HCT116 (cell line): ENCODE data around the gene NT5C1B. TPM values are rescaled to one million over a fixed set of nuclear protein-coding genes. Genes with fewer than 3 reads are reported as not detected.

ENCODE experiments used
- ATAC-seq: fragments of 200-7000 bp; cut with Tn5 transposase; 2 replicates; pipeline ENCODE4 v1.9.1; 2020; ENCODE audit warnings: mild to moderate bottlenecking, moderate library complexity
- BruUV-seq: library from RNA; stranded (reverse); fragments of 400-500 nt; replicated peaks from 2 replicates; lab custom pipeline; 2021; lab: Mats Ljungman, UMichigan
- CTCF ChIA-PET: fragments of 300-600 bp; sonication (Branson Sonifier 250); formaldehyde crosslinking; loops from one replicate; lab custom pipeline; 2021; ENCODE audit warnings: antibody characterized with exemption; lab: Charles Lee
- POLR2A ChIA-PET: fragments of 300-600, 350-600 bp; sonication (Branson Sonifier 250); formaldehyde crosslinking; loops from one replicate; lab custom pipeline; 2021; ENCODE audit warnings: antibody characterized with exemption; lab: Charles Lee
- RAD21 ChIA-PET, 2 experiments: fragments of 300-600 bp; sonication (Branson Sonifier 250); formaldehyde crosslinking; loops; one replicate each; lab custom pipeline; 2023; ENCODE audit warnings: low total read pairs in 2 of 2; ENCODE audit not compliant: uncharacterized antibody in 2 of 2, unreplicated experiment in 2 of 2, low non-redundant PET in 1 of 2; lab: Charles Lee
- DNase-seq: peaks from one replicate; pipeline ENCODE4 v3.0.0-alpha.2; 2010; ENCODE audit warnings: low read depth, low spot score
- H2AFZ ChIP-seq: fragments of 200-600 bp; shearing (Covaris generic), sonication (generic); 2 replicates; pipeline ENCODE4 v1.6.1; 2017; ENCODE audit warnings: low read depth, mixed run types, mixed read lengths, antibody characterized with exemption, low read length; ENCODE audit not compliant: poor library complexity, severe bottlenecking
- H3K27ac ChIP-seq: 2 replicates; pipeline ENCODE4 v1.5.1; 2012; ENCODE audit warnings: low read depth, low read length
- H3K27me3 ChIP-seq: fragments of 200-600 bp; sonication (generic); 2 replicates; pipeline ENCODE4 v1.6.1; 2016; ENCODE audit warnings: mixed run types, low read length, mixed read lengths; ENCODE audit not compliant: insufficient read depth
- H3K36me3 ChIP-seq, 2 experiments: fragments of 200-500 bp in 1 of 2; fragments of 200-600 bp in 1 of 2; sonication (Bioruptor generic) in 1 of 2; sonication (generic) in 1 of 2; 2 replicates each; pipeline versions ENCODE4 v1.5.1 to v1.6.1; 2014 to 2016; ENCODE audit warnings: low read length in 2 of 2, inconsistent platforms in 1 of 2, mixed read lengths in 1 of 2, mixed run types in 1 of 2; ENCODE audit not compliant: insufficient read depth in 2 of 2, control insufficient read depth in 1 of 2
- H3K4me1 ChIP-seq, 2 experiments: fragments of 200-600 bp in 1 of 2; sonication (generic) in 1 of 2; 2 replicates each; pipeline versions ENCODE4 v1.5.1 to v1.6.1; 2012 to 2017; ENCODE audit warnings: low read length in 2 of 2, inconsistent platforms in 1 of 2, mild to moderate bottlenecking in 1 of 2, mixed read lengths in 1 of 2, mixed run types in 1 of 2, moderate library complexity in 1 of 2; ENCODE audit not compliant: insufficient read depth in 2 of 2, control insufficient read depth in 1 of 2
- H3K4me2 ChIP-seq: fragments of 200-600 bp; sonication (generic); 2 replicates; pipeline ENCODE4 v1.6.1; 2017; ENCODE audit warnings: mixed run types, low read length, mixed read lengths
- H3K4me3 ChIP-seq, 2 experiments: fragments of 200-600 bp in 1 of 2; sonication (generic) in 1 of 2; replicated peaks in 1 of 2; 2 replicates each; pipeline ENCODE4 v1.5.1; 2011 to 2016; ENCODE audit warnings: low read length in 2 of 2, control low read depth in 1 of 2, low read depth in 1 of 2, mild to moderate bottlenecking in 1 of 2, mixed read lengths in 1 of 2, mixed run types in 1 of 2
- H3K79me2 ChIP-seq: fragments of 200-600 bp; sonication (generic); 2 replicates; pipeline ENCODE4 v1.6.1; 2017; ENCODE audit warnings: mild to moderate bottlenecking, mixed run types, low read length, moderate library complexity, mixed read lengths; ENCODE audit not compliant: insufficient read depth
- H3K9ac ChIP-seq: fragments of 200-600 bp; sonication (generic); 2 replicates; pipeline ENCODE4 v1.6.1; 2016; ENCODE audit warnings: low read length, mixed read lengths
- H3K9me2 ChIP-seq: fragments of 200-600 bp; sonication (generic), shearing (Covaris generic); 2 replicates; pipeline ENCODE4 v1.6.1; 2017; ENCODE audit warnings: mixed run types, mild to moderate bottlenecking, moderate library complexity; ENCODE audit not compliant: insufficient read depth
- H3K9me3 ChIP-seq, 2 experiments: fragments of 200-500 bp in 1 of 2; fragments of 200-600 bp in 1 of 2; sonication (Bioruptor generic) in 1 of 2; sonication (generic) in 1 of 2; 2 replicates each; pipeline ENCODE4 v1.6.1; 2014 to 2017; ENCODE audit warnings: low read length in 2 of 2, mixed read lengths in 2 of 2, inconsistent platforms in 1 of 2, low read depth in 1 of 2, mild to moderate bottlenecking in 1 of 2, mixed run types in 1 of 2, moderate library complexity in 1 of 2; ENCODE audit not compliant: control insufficient read depth in 1 of 2, insufficient read depth in 1 of 2
- H4K20me1 ChIP-seq: fragments of 200-600 bp; sonication (generic), shearing (Covaris generic); 2 replicates; pipeline ENCODE4 v1.6.1; 2017; ENCODE audit warnings: mixed run types, mild to moderate bottlenecking, moderate library complexity; ENCODE audit not compliant: insufficient read depth
- ATF3 ChIP-seq: IDR thresholded peaks from 2 replicates; pipeline ENCODE4 v1.6.1; 2012
- CBX3 ChIP-seq: IDR thresholded peaks from 2 replicates; pipeline ENCODE4 v1.6.1; 2012; ENCODE audit warnings: low read depth
- CEBPB ChIP-seq: IDR thresholded peaks from 2 replicates; pipeline ENCODE4 v1.6.1; 2012; ENCODE audit warnings: low read depth
- EGR1 ChIP-seq: IDR thresholded peaks from 2 replicates; pipeline ENCODE4 v1.6.1; 2012; ENCODE audit warnings: low read depth
- ELF1 ChIP-seq: IDR thresholded peaks from 2 replicates; pipeline ENCODE4 v1.6.1; 2012; ENCODE audit warnings: low read depth, borderline replicate concordance
- EZH2 ChIP-seq: fragments of 200-600 bp; sonication (generic); IDR thresholded peaks from 2 replicates; pipeline ENCODE4 v1.6.1; 2017; ENCODE audit warnings: antibody characterized with exemption, mixed run types
- EZH2phosphoT487 ChIP-seq: fragments of 200-600 bp; IDR thresholded peaks from 2 replicates; pipeline ENCODE4 v1.6.1; 2018; ENCODE audit warnings: antibody characterized with exemption, borderline replicate concordance
- JUND ChIP-seq: IDR thresholded peaks from 2 replicates; pipeline ENCODE4 v1.6.1; 2012
- MAX ChIP-seq: IDR thresholded peaks from 2 replicates; pipeline ENCODE4 v1.6.1; 2012
- REST ChIP-seq: IDR thresholded peaks from 2 replicates; pipeline ENCODE4 v1.6.1; 2012; ENCODE audit warnings: low read depth
- SIN3A ChIP-seq: IDR thresholded peaks from 2 replicates; pipeline ENCODE4 v1.6.1; 2012; ENCODE audit warnings: low read depth
- SRF ChIP-seq: IDR thresholded peaks from 2 replicates; pipeline ENCODE4 v1.6.1; 2012; ENCODE audit warnings: low read depth
- TCF7L2 ChIP-seq: IDR thresholded peaks from 2 replicates; pipeline ENCODE4 v1.7.0; 2011; ENCODE audit warnings: borderline replicate concordance, inconsistent platforms; ENCODE audit not compliant: insufficient read depth, insufficient read length; ENCODE audit errors: extremely low read depth
- YY1 ChIP-seq: IDR thresholded peaks from 2 replicates; pipeline ENCODE4 v1.6.1; 2011; ENCODE audit warnings: low read length, low read depth, moderate library complexity, mild to moderate bottlenecking; ENCODE audit not compliant: insufficient replicate concordance; ENCODE audit errors: extremely low read depth
- ZFX ChIP-seq: fragments of 450-650 bp; IDR thresholded peaks from 2 replicates; pipeline ENCODE4 v1.6.1; 2017
- ZNF274 ChIP-seq: fragments of 200-500 bp; sonication (Bioruptor generic); IDR thresholded peaks from 2 replicates; pipeline ENCODE4 v1.6.1; 2014; ENCODE audit warnings: mild to moderate bottlenecking, low read depth, low read length, inconsistent platforms
- intact Hi-C: fragments of 100-400 bp; cut with micrococcal nuclease; formaldehyde crosslinking; loops from 2 replicates; pipeline ENCODE4 v1.10.0; 2022
- total RNA-seq: library from RNA; stranded (reverse); gene quantifications from one replicate; pipeline ENCODE4 v1.2.1, GENCODE V29; 2021; ENCODE audit not compliant: unreplicated experiment

NT5C1B gene
- total RNA-seq, 1 experiment from 2014 or later = not detected

- TF ChIP-seq MAX (no peak), ELF1 (no peak)
Observed at GRCh38 chr2:18557121-18557520, 32.2 kb downstream of the NT5C1B start (continued).

GRCh38 chr2:18552351-18553077 is 36.9 kb downstream of the NT5C1B start:
- ATAC-seq = no peak
- ChIA-PET CTCF (no interaction called here), RAD21 (no interaction called here), POLR2A (no interaction called here)
- no peaks in the 10 kb centered on the region for H4K20me1 ChIP-seq
- H3K36me3 ChIP-seq = peaks cover 0 to 4% of the 10 kb centered on the region in 2 experiments; a peak in 1 of 4 replicates
- H2AFZ ChIP-seq = no peak overlapping the region
- H3K4me3 ChIP-seq = no peak overlapping the region
- no peak overlapping the region for H3K27ac ChIP-seq
- H3K4me1 ChIP-seq = no peaks in the 10 kb centered on the region
- H3K9me2 ChIP-seq = no peaks in the 10 kb centered on the region
- DNase-seq = no peak
- intact Hi-C loops = no loop called here
- no peak overlapping the region for H3K9ac ChIP-seq
- no peaks in the 10 kb centered on the region for H3K9me3 ChIP-seq
- no peaks in the 10 kb centered on the region for H3K27me3 ChIP-seq
- no peak for TF ChIP-seq ZFX
- no peak for TF ChIP-seq REST
- no peak for TF ChIP-seq CBX3
- no peak for TF ChIP-seq EGR1
- no peak for TF ChIP-seq JUND
- TF ChIP-seq SRF = no peak
- no peak for TF ChIP-seq EZH2phosphoT487
- TF ChIP-seq SIN3A = no peak
- TF ChIP-seq TCF7L2 = no peak
- TF ChIP-seq ZNF274 = no peak
- no peak for TF ChIP-seq CEBPB
- TF ChIP-seq EZH2 = no peak
- no peak for TF ChIP-seq ATF3
- TF ChIP-seq YY1 = no peak
- TF ChIP-seq ELF1 = no peak
- TF ChIP-seq, all 23 proteins: peak for 0
- BruUV-seq = no TSS peak
- 0 out of 2 replicates have a peak, but pooled peaks cover 5% of the 10 kb centered on the region for H3K79me2 ChIP-seq
- H3K4me2 ChIP-seq = no peak overlapping the region
